H1 (cell line): ENCODE measurements around the gene NSG2.

Experiments used
- HDAC6 ChIP-seq: IDR thresholded peaks from one replicate; pipeline ENCODE4 v1.7.1; 2012; ENCODE audit warnings: low read depth, mild to moderate bottlenecking, inconsistent platforms, low read length, moderate library complexity
- POLR2A ChIP-seq, 2 experiments: IDR thresholded peaks; 1 replicate in 1 of 2; 2 replicates in 1 of 2; pipeline ENCODE4 v1.6.1; 2011; ENCODE audit warnings: low read depth in 2 of 2, low read length in 2 of 2, mild to moderate bottlenecking in 2 of 2; ENCODE audit errors: control extremely low read depth in 1 of 2
- SIX5 ChIP-seq: IDR thresholded peaks from 2 replicates; pipeline ENCODE4 v1.6.1; 2011; ENCODE audit warnings: mild to moderate bottlenecking, low read depth, low read length
- TF ChIP-seq, protein P1 (sequence below): IDR thresholded peaks from 2 replicates; pipeline ENCODE4 v1.6.1; 2011; ENCODE audit warnings: low read length, improper control_type of control experiment
- TF ChIP-seq, protein P2 (sequence below), 3 experiments: IDR thresholded peaks; 1 replicate in 2 of 3; 2 replicates in 1 of 3; pipeline versions ENCODE4 v1.5.1 to v1.6.1; 2011; ENCODE audit warnings: low read length in 3 of 3, mild to moderate bottlenecking in 3 of 3, inconsistent platforms in 2 of 3, low read depth in 1 of 3, moderate library complexity in 1 of 3; ENCODE audit not compliant: insufficient read depth in 1 of 3; ENCODE audit errors: control extremely low read depth in 1 of 3

DNA sequence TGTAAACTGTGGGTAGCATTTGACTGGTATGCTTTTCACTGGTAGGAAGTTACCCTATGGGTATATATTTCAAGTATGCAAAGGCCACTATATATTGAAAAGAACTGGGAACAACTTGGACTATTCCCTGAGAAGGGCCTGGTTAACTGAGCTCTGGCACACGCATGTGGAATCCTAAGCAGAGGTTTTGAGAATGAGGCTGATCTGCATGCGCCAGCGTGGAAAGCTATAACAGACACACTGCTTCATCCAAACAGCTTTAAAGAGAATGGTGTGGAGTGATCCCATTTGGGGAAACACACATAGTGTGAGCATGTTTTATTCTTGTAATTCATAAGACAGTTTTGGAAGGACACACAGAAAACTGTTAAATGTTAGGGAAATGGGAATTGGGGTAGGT is 8.4 kb downstream of the NSG2 start:
- TF ChIP-seq SIX5, result no peak
- no peak for TF ChIP-seq HDAC6
- no peak for TF ChIP-seq POLR2A (IDR thresholded peaks at IDR 0.05; ENCODE audit: control extremely low read depth in 1 of 2, low read depth in 2 of 2, low read length in 2 of 2)
- TF ChIP-seq, protein P1, sequence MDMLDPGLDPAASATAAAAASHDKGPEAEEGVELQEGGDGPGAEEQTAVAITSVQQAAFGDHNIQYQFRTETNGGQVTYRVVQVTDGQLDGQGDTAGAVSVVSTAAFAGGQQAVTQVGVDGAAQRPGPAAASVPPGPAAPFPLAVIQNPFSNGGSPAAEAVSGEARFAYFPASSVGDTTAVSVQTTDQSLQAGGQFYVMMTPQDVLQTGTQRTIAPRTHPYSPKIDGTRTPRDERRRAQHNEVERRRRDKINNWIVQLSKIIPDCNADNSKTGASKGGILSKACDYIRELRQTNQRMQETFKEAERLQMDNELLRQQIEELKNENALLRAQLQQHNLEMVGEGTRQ, result no peak
- TF ChIP-seq, protein P2, sequence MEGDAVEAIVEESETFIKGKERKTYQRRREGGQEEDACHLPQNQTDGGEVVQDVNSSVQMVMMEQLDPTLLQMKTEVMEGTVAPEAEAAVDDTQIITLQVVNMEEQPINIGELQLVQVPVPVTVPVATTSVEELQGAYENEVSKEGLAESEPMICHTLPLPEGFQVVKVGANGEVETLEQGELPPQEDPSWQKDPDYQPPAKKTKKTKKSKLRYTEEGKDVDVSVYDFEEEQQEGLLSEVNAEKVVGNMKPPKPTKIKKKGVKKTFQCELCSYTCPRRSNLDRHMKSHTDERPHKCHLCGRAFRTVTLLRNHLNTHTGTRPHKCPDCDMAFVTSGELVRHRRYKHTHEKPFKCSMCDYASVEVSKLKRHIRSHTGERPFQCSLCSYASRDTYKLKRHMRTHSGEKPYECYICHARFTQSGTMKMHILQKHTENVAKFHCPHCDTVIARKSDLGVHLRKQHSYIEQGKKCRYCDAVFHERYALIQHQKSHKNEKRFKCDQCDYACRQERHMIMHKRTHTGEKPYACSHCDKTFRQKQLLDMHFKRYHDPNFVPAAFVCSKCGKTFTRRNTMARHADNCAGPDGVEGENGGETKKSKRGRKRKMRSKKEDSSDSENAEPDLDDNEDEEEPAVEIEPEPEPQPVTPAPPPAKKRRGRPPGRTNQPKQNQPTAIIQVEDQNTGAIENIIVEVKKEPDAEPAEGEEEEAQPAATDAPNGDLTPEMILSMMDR (IDR thresholded peaks at IDR 0.05; ENCODE audit: control extremely low read depth in 1 of 3, insufficient read depth in 1 of 3, low read depth in 1 of 3, low read length in 3 of 3), result no peak
